Activated CD8-positive, alpha-beta T cell treated with anti-CD3 and anti-CD28 coated beads for 36 hours (primary cell): ENCODE results near the gene COL25A1. TPM values are rescaled to one million over a fixed set of nuclear protein-coding genes. Genes with fewer than 3 reads are reported as not detected.

Experiments used
- ATAC-seq: fragments of 200-7000 bp; cut with Tn5 transposase; one replicate; pipeline ENCODE4 v1.10.0; 2021; ENCODE audit warnings: mild to moderate bottlenecking, moderate library complexity
- CTCF ChIA-PET: fragments of 350-600 bp; sonication (Branson Sonifier 250); formaldehyde crosslinking; loops from one replicate; lab custom pipeline; 2021; ENCODE audit warnings: antibody characterized with exemption; lab: Charles Lee
- POLR2A ChIA-PET: fragments of 350-600 bp; sonication (Branson Sonifier 250); formaldehyde crosslinking; loops from one replicate; lab custom pipeline; 2021; ENCODE audit warnings: antibody characterized with exemption; lab: Charles Lee
- DNase-seq: peaks from one replicate; pipeline ENCODE4 v3.0.0-alpha.2; 2020
- H3K27ac Mint-ChIP-seq: one replicate; pipeline ENCODE4 v1.8.0; 2021; ENCODE audit warnings: mild to moderate bottlenecking, mixed read lengths
- H3K27me3 Mint-ChIP-seq: one replicate; pipeline ENCODE4 v1.8.0; 2021; ENCODE audit warnings: mixed read lengths
- H3K36me3 Mint-ChIP-seq: one replicate; pipeline ENCODE4 v1.8.0; 2021; ENCODE audit warnings: low read depth, mixed read lengths
- H3K4me1 Mint-ChIP-seq: one replicate; pipeline ENCODE4 v1.8.0; 2021; ENCODE audit warnings: low read depth, mixed read lengths
- H3K4me3 Mint-ChIP-seq: one replicate; pipeline ENCODE4 v1.8.0; 2021; ENCODE audit warnings: mild to moderate bottlenecking, moderate library complexity, mixed read lengths
- H3K9me3 Mint-ChIP-seq: one replicate; pipeline ENCODE4 v1.8.0; 2021; ENCODE audit warnings: mixed read lengths
- CTCF ChIP-seq: fragments of 200-600 bp; IDR thresholded peaks from one replicate; pipeline ENCODE4 v1.8.0; 2022; ENCODE audit warnings: antibody characterized with exemption, mild to moderate bottlenecking
- intact Hi-C: fragments of 100-400 bp; cut with micrococcal nuclease; formaldehyde crosslinking; loops from one replicate; pipeline ENCODE4 v1.10.0; 2022
- total RNA-seq, 2 experiments: library from RNA; stranded (reverse); gene quantifications; one replicate each; pipeline ENCODE4 v1.2.3, GENCODE V29; 2021

The COL25A1 gene
- total RNA-seq, 2 experiments from 2014 or later, result not detected

- intact Hi-C loops, result no loop called here
- no peak overlapping the region for H3K4me3 Mint-ChIP-seq
- ChIA-PET POLR2A (no interaction called here), CTCF (no interaction called here)
- H3K9me3 Mint-ChIP-seq, result no peaks in the 10 kb centered on the region
- DNase-seq (no peak), ATAC-seq (no peak)
- no peak overlapping the region for H3K27ac Mint-ChIP-seq
- no peaks in the 10 kb centered on the region for H3K36me3 Mint-ChIP-seq
- no peaks in the 10 kb centered on the region for H3K4me1 Mint-ChIP-seq
- no peak for TF ChIP-seq CTCF
- peaks cover 3% of the 10 kb centered on the region for H3K27me3 Mint-ChIP-seq
Observed at GRCh38 chr4:109091727-109092409, 210.6 kb downstream of the COL25A1 start.

GRCh38 chr4:109083911-109084310 lies 218.5 kb downstream of the COL25A1 start:
- DNase-seq (no peak), ATAC-seq (no peak)
- ChIA-PET POLR2A (no interaction called here), CTCF (no interaction called here)
- Mint-ChIP-seq H3K27ac (no peak overlapping the region), H3K27me3 (peaks cover 6% of the 10 kb centered on the region), H3K4me3 (no peak overlapping the region), H3K36me3 (no peaks in the 10 kb centered on the region), H3K9me3 (no peaks in the 10 kb centered on the region), H3K4me1 (no peaks in the 10 kb centered on the region)
- intact Hi-C loops, result no loop called here
- no peak for TF ChIP-seq CTCF

GRCh38 chr4:109079731-109080130 lies 222.7 kb downstream of the COL25A1 start:
- no peak overlapping the region for H3K27ac Mint-ChIP-seq
- CTCF ChIA-PET, result no interaction called here
- ATAC-seq (peak; percentile 49), DNase-seq (no peak)
- no peaks in the 10 kb centered on the region for H3K9me3 Mint-ChIP-seq
- no peak overlapping the region for H3K4me3 Mint-ChIP-seq
- H3K4me1 Mint-ChIP-seq, result no peaks in the 10 kb centered on the region
- no peaks in the 10 kb centered on the region for H3K36me3 Mint-ChIP-seq
- POLR2A ChIA-PET, result no interaction called here
- peaks cover 2% of the 10 kb centered on the region for H3K27me3 Mint-ChIP-seq
- intact Hi-C loops, result no loop called here
- TF ChIP-seq CTCF, result no peak

- Mint-ChIP-seq H3K36me3 (no peaks in the 10 kb centered on the region), H3K4me3 (no peak overlapping the region), H3K9me3 (no peaks in the 10 kb centered on the region), H3K27me3 (peaks cover 2% of the 10 kb centered on the region), H3K27ac (no peak overlapping the region), H3K4me1 (no peaks in the 10 kb centered on the region)
- POLR2A ChIA-PET, result no interaction called here
- DNase-seq, result no peak
- CTCF ChIA-PET, result no interaction called here
- intact Hi-C loops, result no loop called here
- no peak for ATAC-seq
- no peak for TF ChIP-seq CTCF
Observed at GRCh38 chr4:109079201-109079600, 223.3 kb downstream of the COL25A1 start.

GRCh38 chr4:109078724-109079123 lies 223.7 kb downstream of the COL25A1 start:
- no peaks in the 10 kb centered on the region for H3K36me3 Mint-ChIP-seq
- H3K9me3 Mint-ChIP-seq, result no peaks in the 10 kb centered on the region
- intact Hi-C loops, result no loop called here
- no peak for DNase-seq
- CTCF ChIA-PET, result no interaction called here
- no peak for TF ChIP-seq CTCF
- no peak overlapping the region for H3K4me3 Mint-ChIP-seq
- no peak for ATAC-seq
- POLR2A ChIA-PET, result no interaction called here
- H3K27me3 Mint-ChIP-seq, result peaks cover 2% of the 10 kb centered on the region
- H3K27ac Mint-ChIP-seq, result no peak overlapping the region
- no peaks in the 10 kb centered on the region for H3K4me1 Mint-ChIP-seq
